Measurements from ENCODE around the gene TSC22D4. TPM values are rescaled to one million over a fixed set of nuclear protein-coding genes. Genes with fewer than 3 reads are reported as not detected.

Gene TSC22D4
- total RNA-seq, 1 donor from 2014 or later = 25.2 TPM

- DNase-seq = no peak
Observed at GRCh38 chr7:100492738-100493475, 13.9 kb upstream of the TSC22D4 start.

GRCh38 chr7:100491192-100491578 is 12.2 kb upstream of the TSC22D4 start:
- DNase-seq = no peak

- DNase-seq = no peak
Observed at GRCh38 chr7:100490483-100491191, 11.6 kb upstream of the TSC22D4 start.

- DNase-seq = peak; percentile 99
Observed at GRCh38 chr7:100489824-100490223, 10.8 kb upstream of the TSC22D4 start.

- DNase-seq = no peak
Observed at GRCh38 chr7:100489121-100489520, 10.1 kb upstream of the TSC22D4 start.

- no peak for DNase-seq
Observed at GRCh38 chr7:100488333-100489095, 9.5 kb upstream of the TSC22D4 start.

GRCh38 chr7:100486753-100487446 is 7.9 kb upstream of the TSC22D4 start:
- no peak for DNase-seq

- DNase-seq = no peak
Observed at GRCh38 chr7:100486111-100486636, 7.2 kb upstream of the TSC22D4 start.

GRCh38 chr7:100485471-100485876 is 6.5 kb upstream of the TSC22D4 start:
- DNase-seq = no peak

GRCh38 chr7:100484673-100485045 is 5.6 kb upstream of the TSC22D4 start:
- DNase-seq = no peak

- DNase-seq = peak; percentile 90
Observed at GRCh38 chr7:100483722-100484672, 5.0 kb upstream of the TSC22D4 start, which contains the start of gene NYAP1. NYAP1 (plus strand) TSS chr7:100483927; CDS start chr7:100485312, 1,385 bp downstream.

- DNase-seq = peak; percentile 86
Observed at GRCh38 chr7:100483090-100483721, 4.2 kb upstream of the TSC22D4 start.

GRCh38 chr7:100482728-100483089 is 3.7 kb upstream of the TSC22D4 start:
- no peak for DNase-seq

- no peak for DNase-seq
Observed at GRCh38 chr7:100481466-100481865, 2.5 kb upstream of the TSC22D4 start.

- no peak for DNase-seq
Observed at GRCh38 chr7:100477871-100478267, 1.1 kb downstream of the TSC22D4 start.

- DNase-seq = peak; percentile 24
Observed at GRCh38 chr7:100476903-100477870, 1.8 kb downstream of the TSC22D4 start.

- DNase-seq = no peak
Observed at GRCh38 chr7:100476101-100476780, 2.8 kb downstream of the TSC22D4 start.

- DNase-seq = peak; percentile 71
Observed at GRCh38 chr7:100475549-100475948, 3.5 kb downstream of the TSC22D4 start.
